HG02763 (cell line): ENCODE results near the gene RNF213.
"Not testable (repeated sequence)": the region's sequence is repeated elsewhere in the genome, so short reads cannot be mapped to it uniquely, and the experiment has no call there.

Experiments used
- ATAC-seq: cut with Tn5 transposase; IDR thresholded peaks from one replicate; pipeline ENCODE4 v1.9.1; 2021; ENCODE audit warnings: mild to moderate bottlenecking, moderate library complexity; ENCODE audit not compliant: unreplicated experiment

Gene RNF213

DNA sequence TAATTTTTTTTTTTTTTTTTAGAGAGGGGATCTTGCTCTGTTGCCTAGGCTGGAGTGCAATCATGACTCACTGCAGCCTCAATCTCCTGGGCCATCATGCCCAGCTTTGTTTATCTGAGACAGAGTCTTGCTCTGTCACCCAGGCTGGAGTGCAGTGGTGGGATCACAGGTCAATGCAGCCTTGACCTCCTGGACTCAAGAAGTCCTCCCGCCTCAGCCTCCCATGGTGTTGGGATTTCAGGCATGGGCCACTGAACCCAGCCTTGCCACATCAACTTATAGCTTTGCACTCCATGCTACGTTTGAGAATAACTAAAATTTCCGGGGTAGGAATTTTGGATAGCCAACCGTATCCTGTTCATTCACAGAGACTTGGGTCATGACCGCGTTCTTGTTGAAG is 30.6 kb downstream of the RNF213 start:
- no peak for ATAC-seq

DNA sequence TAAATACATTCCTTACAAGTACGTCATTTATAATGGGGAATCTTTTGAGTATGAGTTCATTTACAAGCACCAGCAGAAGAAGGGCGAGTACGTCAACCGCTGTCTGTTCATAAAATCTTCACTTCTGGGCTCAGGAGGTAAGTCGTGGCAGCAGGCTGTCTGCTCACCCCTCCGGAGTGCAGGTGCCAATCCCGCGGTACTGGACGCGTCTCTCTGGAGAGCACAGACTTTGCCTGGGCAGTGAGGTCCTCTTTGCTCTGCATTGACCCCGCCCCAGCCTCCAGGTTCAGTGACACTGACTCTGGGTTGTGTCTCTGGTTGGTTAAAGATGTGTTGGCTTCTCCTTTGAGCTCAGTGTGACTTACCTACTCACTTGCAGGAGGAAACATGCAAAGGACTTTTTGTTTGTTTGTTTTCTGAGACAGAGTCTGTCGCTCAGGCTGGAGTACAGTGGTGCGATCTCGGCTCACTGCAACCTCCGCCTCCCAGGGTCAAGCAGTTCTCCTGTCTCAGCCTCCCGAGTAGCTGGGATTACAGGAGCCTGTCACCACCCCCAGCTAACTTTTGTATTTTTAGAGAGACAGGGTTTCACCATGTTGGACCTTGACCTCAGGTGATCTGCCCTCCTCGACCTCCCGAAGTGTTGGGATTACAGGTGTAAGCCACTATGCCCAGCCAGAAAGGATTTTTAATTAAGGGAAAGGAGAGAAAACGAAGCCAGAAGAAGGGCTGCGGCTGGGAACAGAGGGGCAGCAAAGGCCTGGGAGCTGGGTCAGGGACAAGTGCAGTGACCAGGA is 31.2 kb downstream of the RNF213 start:
- no peak for ATAC-seq

DNA sequence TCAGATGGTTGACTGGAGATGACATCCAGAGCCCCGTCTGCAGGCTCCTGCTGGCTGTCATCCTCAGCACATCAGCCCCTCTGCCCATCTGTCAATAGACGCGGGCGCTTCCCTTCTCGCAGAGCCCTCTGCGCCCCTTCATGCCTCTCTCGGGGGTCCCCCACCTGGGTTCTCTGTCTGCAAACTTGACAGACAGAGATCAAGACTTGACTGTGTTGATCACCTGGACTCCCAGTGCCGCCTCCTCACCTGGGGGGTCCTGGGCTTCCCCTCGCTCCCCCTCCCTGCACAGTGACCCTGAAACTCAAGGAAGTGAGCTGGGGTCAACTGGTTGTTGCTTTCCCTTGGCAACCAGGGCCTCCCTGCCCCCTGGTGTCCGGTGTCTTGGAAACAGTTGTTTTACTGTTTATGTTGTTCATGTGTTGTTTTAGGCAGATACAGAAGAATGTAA is 31.9 kb downstream of the RNF213 start:
- ATAC-seq, result no peak

DNA sequence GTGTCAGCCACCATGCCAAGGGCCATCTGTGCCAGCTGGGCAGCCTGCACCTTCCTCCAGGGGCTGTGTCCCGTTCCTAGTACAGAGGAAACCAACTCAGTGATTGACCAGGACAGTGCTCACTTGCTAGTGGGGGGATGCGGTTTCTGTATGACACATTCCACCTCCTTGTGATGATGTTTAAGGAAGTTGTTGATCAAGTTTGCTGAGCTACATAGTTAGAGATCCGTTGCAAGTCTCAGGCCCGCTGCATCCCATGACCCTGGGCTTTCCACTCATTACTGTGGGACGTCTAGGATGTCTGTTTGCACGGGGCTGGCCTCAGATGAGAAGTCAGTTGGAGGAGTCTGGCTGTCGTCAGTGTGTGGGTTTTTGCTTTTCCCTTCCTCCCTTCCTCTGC is 33.6 kb downstream of the RNF213 start:
- ATAC-seq, result no peak

DNA sequence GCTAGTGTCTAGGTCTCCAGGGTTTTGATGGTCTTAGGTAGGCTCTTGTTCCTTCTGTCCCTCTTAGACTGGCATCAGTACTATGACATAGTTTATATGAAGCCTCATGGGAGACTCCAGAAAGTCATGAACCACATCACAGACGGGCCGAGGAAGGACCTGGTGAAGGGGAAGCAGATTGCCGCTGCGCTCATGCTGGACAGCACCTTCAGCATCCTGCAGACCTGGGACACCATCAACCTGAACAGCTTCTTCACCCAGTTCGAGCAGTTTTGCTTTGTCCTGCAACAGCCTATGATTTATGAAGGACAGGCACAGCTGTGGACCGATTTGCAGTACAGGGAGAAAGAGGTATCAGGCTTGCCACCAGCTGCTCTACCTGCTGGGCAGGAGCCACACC is 34.0 kb downstream of the RNF213 start:
- ATAC-seq, result no peak

DNA sequence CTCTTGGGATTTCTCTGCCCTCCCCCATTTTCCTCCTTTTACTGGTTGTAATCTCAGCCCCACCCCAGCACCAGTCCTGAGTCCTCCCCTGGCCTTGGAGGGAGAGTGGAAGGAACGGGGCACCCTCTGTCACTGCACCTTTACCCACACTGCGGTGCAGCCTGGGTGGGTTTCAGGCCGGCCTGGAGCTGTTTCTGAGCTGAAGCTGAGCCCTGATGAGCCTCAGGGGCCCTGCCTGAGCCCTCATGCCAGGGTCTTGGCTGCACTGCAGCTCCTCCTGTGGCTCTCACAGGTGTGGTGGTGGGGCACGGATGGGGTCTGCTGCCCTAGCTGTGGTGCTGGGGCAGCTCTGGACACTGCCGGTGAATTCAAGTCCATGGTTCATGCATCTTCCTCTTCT is 34.5 kb downstream of the RNF213 start:
- no peak for ATAC-seq

DNA sequence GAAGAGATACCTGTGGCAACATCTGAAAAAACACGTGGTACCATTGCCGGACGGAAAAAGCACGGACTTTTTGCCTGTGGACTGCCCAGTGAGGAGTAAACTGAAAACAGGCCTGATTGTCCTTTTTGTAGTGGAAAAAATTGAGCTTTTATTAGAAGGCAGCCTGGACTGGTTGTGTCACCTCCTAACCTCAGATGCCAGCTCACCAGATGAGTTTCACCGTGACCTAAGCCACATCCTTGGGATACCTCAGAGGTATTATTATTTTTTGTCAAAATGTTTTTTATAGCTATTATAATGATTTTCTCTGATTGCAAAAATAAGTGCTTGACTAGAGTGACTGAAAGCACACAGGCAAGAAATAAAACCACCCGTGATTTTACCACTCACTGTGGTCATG is 34.9 kb downstream of the RNF213 start:
- no peak for ATAC-seq

DNA sequence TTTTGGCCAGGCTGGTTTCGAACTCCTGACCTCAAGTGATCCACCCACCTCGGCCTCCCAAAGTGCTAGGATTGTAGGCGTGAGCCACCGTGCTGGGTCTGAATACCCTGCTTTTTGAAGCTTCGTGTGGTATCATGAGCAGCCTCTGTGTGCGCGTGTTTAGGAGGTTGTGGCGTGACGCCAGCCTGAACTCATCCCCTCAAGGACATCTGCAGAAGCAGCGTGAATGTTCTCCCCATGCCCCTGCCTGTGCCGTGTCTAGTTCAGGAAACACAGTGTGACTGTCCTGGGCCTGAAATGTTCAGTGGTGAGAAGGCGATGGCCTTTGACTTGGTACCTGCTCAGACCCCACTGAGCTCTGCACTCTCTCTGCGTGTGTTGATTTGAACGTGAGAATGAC is 35.6 kb downstream of the RNF213 start:
- ATAC-seq, result no peak

DNA sequence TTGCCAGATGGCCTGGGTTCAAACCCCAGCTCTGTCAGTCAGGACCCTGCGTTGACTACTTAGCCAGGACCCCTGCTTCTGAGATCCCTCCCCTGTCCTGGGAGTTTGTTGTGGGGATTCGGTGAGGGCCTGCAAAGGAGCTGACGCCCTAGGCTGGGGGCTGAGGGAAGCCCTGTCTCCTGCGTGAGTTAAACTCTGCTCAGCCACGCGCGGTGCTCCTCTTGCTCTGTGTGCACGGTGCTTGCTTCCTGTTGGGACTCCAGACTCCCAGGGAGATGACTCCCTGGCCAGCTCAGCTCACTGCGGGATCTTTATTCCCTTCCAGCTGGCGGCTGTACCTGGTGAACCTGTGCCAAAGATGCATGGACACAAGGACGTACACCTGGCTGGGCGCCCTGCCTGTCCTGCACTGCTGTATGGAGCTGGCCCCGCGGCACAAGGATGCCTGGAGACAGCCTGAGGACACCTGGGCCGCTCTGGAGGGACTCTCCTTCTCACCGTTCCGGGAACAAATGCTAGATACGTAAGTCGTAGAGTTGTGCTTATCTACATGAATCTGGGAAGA is 37.4 kb downstream of the RNF213 start:
- no peak for ATAC-seq

DNA sequence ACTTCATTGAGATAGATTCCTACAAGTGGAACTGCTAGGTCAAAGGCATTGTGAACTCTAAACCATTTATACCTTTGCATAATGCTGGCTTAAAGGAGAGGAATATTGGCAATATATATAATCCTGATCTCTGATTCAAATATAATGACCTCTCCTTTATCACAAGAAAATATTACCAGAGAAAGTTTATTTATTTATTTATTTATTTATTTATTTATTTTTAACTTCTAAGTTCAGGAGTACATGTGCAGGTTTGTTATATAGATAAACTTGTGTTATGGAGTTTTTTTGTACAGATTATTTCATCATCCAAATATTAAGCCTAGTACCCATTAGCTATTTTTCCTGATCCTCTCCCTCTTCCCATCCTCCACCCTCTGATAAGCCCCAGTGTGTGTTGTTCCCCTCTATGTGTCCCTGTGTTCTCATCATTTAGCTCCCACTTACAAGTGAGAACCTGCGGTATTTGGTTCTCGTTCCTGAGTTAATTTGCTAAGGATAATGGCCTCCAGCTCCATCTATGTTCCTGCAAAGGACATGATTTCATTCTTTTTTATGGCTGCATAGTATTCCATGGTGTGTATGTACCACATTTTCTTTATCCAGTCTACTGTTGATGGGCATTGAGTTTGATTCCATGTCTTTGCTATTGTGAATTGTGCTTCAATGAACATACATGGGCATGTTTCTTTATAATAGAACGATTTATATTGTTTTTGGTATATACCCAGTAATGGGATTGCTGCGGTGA is 38.9 kb downstream of the RNF213 start:
- ATAC-seq, result not testable (repeated sequence)

DNA sequence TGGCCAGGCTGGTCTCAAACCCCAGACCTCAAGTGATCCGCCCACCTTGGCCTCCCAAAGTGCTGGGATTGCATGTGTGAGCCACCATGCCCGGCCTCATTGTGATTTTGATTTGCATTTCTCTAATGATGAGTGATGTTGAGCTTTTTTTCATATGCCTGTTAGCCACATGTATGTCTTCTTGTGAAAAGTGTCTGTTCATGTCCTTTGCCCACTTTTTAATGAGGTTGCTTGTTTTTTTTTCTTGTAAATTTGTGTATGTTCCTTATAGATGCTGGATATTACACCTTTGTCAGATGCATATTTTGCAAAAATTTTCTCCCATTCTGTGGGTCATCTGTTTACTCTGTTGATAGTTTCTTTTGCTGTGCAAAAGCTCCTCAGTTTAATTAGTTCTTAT is 40.1 kb downstream of the RNF213 start:
- ATAC-seq, result not testable (repeated sequence)

DNA sequence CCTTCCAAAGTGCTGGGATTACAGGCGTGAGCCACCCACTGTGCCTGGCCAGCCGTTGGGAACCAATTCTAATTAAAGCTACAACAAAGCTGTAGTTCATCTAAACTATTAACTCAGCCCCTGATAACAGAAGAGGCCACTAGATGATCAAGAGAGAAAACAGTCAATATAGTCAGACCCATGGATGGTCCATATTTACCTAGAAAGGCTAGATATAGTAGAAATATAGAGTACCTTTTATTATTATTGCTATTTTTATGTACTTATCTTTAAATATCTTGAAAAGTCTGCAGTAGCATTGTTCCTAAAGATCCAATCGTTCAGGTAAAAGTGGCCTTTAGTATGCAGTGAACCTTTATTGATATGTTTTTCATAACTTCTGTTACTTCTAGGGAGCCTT is 43.2 kb downstream of the RNF213 start:
- ATAC-seq, result no peak

DNA sequence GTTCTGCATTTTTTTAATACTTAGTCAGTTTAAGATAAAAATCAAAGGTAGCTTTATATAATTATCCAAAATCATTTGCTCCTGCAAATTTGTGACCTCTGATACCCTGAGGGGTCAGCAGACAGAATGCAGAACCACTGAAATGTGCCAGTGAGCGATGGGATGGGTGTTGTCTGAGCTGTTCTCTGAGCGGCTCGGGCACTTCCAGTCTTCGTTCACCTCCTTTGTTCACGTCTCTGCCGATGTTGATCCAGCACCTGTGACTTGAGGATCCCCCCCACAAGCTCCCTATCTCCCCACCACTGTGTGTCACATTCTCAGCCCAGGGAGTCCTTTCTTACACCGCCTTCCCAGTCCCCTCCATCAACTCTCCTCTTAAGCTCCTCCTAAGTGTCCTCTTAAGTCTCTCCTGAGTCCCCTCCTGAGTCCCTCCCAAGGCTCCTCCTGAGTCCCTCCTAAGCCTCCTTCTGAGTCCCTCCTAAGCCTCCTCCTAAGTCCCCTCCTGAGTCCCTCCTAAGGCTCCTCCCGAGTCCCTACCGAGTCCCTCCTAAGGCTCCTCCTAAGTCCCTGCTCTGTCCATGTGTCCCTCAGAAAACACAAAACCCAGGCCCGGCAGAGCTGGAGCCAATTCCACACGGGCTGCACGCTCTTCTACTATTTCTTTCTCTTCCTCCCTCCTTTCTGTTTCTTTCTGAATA is 47.5 kb downstream of the RNF213 start:
- no peak for ATAC-seq

DNA sequence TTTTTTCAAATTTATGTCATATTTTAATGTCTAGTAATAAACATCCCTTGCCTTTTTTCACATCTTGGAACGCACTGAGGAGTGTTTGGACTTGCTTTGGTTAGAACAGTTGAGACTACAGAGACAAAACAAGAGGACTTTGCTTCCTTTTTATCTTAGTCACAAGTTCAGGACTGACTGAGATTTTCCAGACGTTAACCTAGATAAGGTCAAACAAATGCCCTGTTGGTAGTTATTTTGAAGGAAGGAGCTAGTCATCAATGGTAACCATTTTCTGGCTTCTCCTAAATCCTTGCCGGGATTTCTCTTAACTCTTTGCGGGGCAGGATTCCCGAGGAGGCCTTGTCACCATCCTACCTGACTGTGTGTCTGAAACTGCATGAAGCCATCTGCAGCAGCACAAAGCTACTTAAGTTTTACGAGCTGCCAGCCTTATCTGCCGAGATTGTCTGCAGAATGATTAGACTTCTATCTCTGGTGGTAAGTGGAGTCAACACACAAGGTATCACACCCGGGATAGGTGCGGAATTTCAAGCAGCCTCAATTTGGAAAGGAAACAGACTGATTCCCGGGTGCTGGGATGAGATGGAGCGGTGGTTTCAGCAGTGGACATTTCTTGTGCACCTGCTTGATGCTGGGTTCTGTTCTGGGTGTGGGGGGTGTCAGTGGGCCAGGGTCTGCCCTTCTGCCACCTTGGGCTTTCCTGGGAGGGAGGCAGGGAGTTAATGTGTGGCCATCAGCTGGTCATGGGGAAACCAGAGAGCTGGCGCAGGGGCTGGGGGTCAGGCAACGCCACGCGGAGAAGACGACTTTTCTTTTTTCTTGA is 48.3 kb downstream of the RNF213 start:
- no peak for ATAC-seq

DNA sequence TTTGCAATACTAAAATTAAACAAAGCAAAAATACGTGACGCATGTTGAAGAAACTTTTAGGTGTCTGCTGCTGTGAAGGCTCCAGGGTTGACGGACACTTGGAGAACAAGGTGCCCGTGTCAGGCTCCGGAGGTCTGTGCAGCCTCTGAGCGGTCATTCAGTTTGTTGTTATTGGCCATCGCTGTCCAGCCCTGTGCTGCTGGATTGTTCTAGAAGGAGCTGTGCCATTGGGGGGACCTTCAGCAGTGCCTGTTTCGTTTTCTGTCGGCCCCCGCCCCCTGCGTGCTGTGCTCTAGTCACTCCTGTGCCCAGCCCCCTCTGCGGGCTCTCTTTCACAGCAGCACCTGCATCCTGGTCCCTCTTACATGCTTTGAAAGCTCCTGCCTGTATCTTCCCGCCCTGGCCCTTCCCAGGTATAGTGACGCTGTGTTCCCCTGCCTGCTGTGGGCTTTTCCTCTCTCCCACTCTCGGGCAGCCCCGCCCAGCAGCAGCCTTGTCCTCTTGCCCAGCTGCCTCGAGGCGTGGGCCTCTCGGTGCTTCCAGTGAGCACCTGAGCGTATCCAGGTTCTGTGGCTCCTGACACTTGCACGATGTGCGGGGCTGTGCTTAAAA is 50.7 kb downstream of the RNF213 start:
- no peak for ATAC-seq

DNA sequence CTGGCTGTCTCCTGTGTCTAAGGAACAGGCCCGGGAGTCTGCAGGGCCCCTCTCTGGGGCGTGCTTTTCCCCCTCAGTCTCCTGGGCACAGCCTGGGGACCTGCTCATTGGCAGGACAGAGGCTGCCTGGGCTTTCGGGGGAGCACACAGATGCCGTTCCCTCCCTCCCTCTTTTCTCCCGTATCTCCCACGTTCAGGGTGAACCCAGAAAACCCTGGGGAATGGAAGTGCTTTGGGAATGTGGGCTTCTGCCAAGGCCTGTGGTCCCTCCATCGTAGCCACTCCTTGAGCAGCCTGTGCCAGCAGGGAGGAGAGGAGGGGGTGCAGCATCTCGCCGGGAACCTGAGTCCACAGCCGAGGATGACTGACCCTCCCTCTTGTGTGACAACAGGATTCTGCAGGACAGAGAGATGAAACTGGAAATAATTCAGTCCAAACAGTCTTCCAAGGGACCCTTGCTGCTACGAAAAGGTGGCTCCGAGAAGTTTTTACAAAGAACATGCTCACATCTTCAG is 52.0 kb downstream of the RNF213 start:
- ATAC-seq, result no peak

DNA sequence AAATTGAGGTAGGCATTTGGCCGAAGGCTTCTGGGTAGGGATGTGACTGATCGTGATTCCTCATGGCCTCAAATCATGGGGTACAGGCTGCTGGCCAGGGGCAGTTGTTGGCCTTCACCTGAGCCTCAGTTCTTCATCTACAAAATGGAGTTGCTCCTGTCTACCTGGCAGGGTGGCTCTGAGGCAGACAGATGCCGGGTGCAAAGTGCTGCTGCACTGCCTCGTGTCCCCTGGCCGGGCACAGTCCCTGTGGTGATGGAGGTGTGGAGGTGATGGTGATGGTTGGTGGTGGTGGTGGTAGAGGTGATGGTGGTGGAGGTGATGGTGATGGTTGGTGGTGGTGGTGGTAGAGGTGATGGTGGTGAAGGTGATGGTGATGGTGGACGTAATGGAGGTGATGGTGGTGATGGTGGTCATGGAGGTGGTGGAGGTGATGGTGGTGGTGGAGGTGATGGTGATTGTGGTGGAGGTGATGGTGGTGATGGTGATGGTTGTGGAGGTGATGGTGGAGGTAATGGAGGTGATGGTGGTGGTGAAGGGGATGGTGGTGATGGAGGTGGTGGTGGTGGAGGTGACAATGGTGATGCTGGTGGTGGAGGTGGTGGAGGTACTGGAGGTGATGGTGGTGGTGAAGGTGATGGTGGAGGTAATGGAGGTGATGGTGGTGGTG is 52.6 kb downstream of the RNF213 start:
- no peak for ATAC-seq

DNA sequence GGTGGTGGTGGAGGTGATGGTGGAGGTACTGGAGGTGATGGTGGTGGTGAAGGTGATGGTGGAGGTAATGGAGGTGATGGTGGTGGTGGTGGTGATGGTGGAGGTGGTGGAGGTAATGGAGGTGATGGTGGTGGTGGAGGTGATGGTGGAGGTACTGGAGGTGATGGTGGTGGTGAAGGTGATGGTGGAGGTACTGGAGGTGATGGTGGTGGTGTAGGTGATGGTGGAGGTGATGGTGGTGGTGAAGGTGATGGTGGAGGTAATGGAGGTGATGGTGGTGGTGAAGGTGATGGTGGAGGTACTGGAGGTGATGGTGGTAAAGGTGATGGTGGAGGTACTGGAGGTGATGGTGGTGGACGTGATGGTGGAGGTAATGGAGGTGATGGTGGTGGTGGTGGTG is 53.3 kb downstream of the RNF213 start:
- not testable (repeated sequence) for ATAC-seq

DNA sequence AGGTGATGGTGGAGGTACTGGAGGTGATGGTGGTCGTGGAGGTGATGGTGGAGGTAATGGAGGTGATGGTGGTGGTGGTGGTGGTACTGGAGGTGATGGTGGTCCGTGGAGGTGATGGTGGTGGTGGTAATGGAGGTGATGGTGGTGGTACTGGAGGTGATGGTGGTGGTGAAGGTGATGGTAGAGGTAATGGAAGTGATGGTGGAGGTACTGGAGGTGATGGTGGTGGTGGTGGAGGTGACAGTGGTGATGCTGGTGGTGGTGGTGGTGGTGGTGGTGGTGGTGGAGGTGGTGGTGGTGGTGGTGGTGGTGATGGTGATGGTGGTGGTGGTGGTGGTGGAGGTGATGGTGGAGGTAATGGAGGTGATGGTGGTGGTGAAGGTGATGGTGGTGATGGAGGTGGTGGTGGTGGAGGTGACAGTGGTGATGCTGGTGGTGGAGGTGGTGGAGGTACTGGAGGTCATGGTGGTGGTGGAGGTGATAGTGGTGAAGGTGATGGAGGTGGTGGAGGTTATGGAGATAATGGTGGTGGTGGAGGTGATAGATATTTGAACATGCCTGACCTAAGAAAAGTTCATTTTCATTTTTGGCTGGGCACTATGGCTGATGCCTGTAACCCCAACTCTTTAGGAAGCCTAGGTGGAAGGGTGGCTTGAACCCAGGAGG is 55.0 kb downstream of the RNF213 start:
- ATAC-seq, result no peak
